K562 (cell line): ENCODE measurements around the gene STAT4. TPM values are rescaled to one million over a fixed set of nuclear protein-coding genes. Genes with fewer than 3 reads are reported as not detected.

Experiments
- ATAC-seq: fragments of 200-7000 bp; cut with Tn5 transposase; 3 replicates; pipeline ENCODE4 v1.9.1; 2020; ENCODE audit warnings: moderate library complexity
- BruUV-seq: library from RNA; stranded (reverse); fragments of 400-500 nt; replicated peaks from 2 replicates; lab custom pipeline; 2021; lab: Mats Ljungman, UMichigan
- CTCF ChIA-PET: fragments of 300-600 bp; formaldehyde crosslinking; extraction: SDS; loops from one replicate; lab custom pipeline; 2021; ENCODE audit warnings: low intra/inter-chr PET ratio; lab: Yijun Ruan, JAX
- POLR2A ChIA-PET: fragments of 300-600, 350-650 bp; sonication (Branson Sonifier 250); formaldehyde crosslinking; extraction: SDS; loops from one replicate; lab custom pipeline; 2021; ENCODE audit warnings: antibody characterized with exemption, inconsistent platforms; lab: Yijun Ruan, JAX
- DNase-seq, 4 experiments: peaks; one replicate each; pipeline versions ENCODE4 v3.0.0 to v3.0.0-alpha.2; 2011 to 2018; ENCODE audit warnings: low spot score in 3 of 4, mixed read lengths in 3 of 4; ENCODE audit errors: extremely low read depth in 1 of 4
- FAIRE-seq: peaks from 2 replicates; lab custom pipeline; 2011; peaks lifted over from hg19 to GRCh38; lab: Jason Lieb, UNC
- H2AFZ ChIP-seq: 2 replicates; pipeline ENCODE4 v1.6.0; 2011; ENCODE audit warnings: low read depth, low read length, control low read depth, inconsistent platforms
- H3K27ac ChIP-seq: fragments of 200-600 bp; 3 replicates; pipeline ENCODE4 v1.8.0; 2011; ENCODE audit warnings: low read depth, mild to moderate bottlenecking, control low read depth, inconsistent platforms, low read length, moderate library complexity, mixed read lengths; ENCODE audit errors: extremely low read depth
- H3K27me3 ChIP-seq, 2 experiments: fragments of 300-600 bp in 1 of 2; 2 replicates in 1 of 2; 3 replicates in 1 of 2; pipeline versions ENCODE4 v1.6.0 to v1.8.0; 2011; ENCODE audit warnings: inconsistent platforms in 2 of 2, low read length in 2 of 2, mild to moderate bottlenecking in 1 of 2, mixed read lengths in 1 of 2, moderate library complexity in 1 of 2; ENCODE audit not compliant: control insufficient read depth in 2 of 2, insufficient read depth in 2 of 2
- H3K36me3 ChIP-seq: fragments of 300-600 bp; 3 replicates; pipeline ENCODE4 v1.8.0; 2011; ENCODE audit warnings: mild to moderate bottlenecking, low read length, inconsistent platforms; ENCODE audit not compliant: control insufficient read depth, insufficient read depth
- H3K4me1 ChIP-seq, 2 experiments: fragments of 200-600 bp in 1 of 2; replicated peaks in 1 of 2; 2 replicates in 1 of 2; 3 replicates in 1 of 2; pipeline versions ENCODE4 v1.5.1 to v1.8.0; 2011; ENCODE audit warnings: inconsistent platforms in 2 of 2, low read length in 2 of 2, mild to moderate bottlenecking in 1 of 2, mixed read lengths in 1 of 2, moderate library complexity in 1 of 2; ENCODE audit not compliant: control insufficient read depth in 2 of 2, insufficient read depth in 2 of 2
- H3K4me2 ChIP-seq: 2 replicates; pipeline ENCODE4 v1.6.1; 2011; ENCODE audit warnings: low read length, control low read depth, inconsistent platforms, mixed read lengths; ENCODE audit not compliant: insufficient read depth
- H3K4me3 ChIP-seq: fragments of 200-600 bp; sonication (generic), shearing (Covaris generic); 2 replicates; pipeline ENCODE4 v1.5.1; 2016; ENCODE audit warnings: control low read depth, inconsistent platforms
- H3K79me2 ChIP-seq: fragments of 200-600 bp; 3 replicates; pipeline ENCODE4 v1.8.0; 2011; ENCODE audit warnings: low read length, inconsistent platforms; ENCODE audit not compliant: control insufficient read depth, insufficient read depth
- H3K9ac ChIP-seq, 2 experiments: 2 replicates each; pipeline versions ENCODE4 v1.6.0 to v1.6.1; 2011; ENCODE audit warnings: low read depth in 2 of 2, low read length in 2 of 2, control low read depth in 1 of 2, inconsistent platforms in 1 of 2, mild to moderate bottlenecking in 1 of 2, mixed read lengths in 1 of 2; ENCODE audit not compliant: insufficient read depth in 1 of 2
- H3K9me1 ChIP-seq: one replicate; pipeline ENCODE4 v1.6.0; 2011; ENCODE audit warnings: inconsistent platforms, mild to moderate bottlenecking, low read length, moderate library complexity; ENCODE audit not compliant: control insufficient read depth, insufficient read depth
- H3K9me3 ChIP-seq: replicated peaks from 2 replicates; pipeline ENCODE4 v1.5.1; 2011; ENCODE audit warnings: low read depth, low read length, inconsistent platforms; ENCODE audit not compliant: control insufficient read depth, insufficient read depth
- H4K20me1 ChIP-seq: replicated peaks from 2 replicates; pipeline ENCODE4 v1.6.1; 2011; ENCODE audit warnings: low read length, inconsistent platforms, mixed read lengths; ENCODE audit not compliant: control insufficient read depth, insufficient read depth
- AFF4 ChIP-seq: sonication (generic); formaldehyde crosslinking; IDR thresholded peaks from 2 replicates; pipeline ENCODE4 v1.8.0; 2023; ENCODE audit warnings: mild to moderate bottlenecking, missing genetic modification reagents
- CGGBP1 ChIP-seq: fragments of 250-450 bp; sonication (Bioruptor Pico); IDR thresholded peaks from 2 replicates; pipeline ENCODE4 v1.9.0; 2021; ENCODE audit warnings: mild to moderate bottlenecking
- ETS2 ChIP-seq: IDR thresholded peaks from 2 replicates; pipeline ENCODE4 v1.6.1; 2016; ENCODE audit warnings: borderline replicate concordance, missing genetic modification characterization, mild to moderate bottlenecking, moderate library complexity, missing compliant biosample characterization; ENCODE audit not compliant: poor library complexity, severe bottlenecking
- ETV1 ChIP-seq: fragments of 450-650 bp; conservative IDR thresholded peaks from 2 replicates; pipeline ENCODE4 v1.6.1; 2016; ENCODE audit warnings: missing genetic modification characterization, control low read depth, low read depth, missing compliant biosample characterization
- MECOM ChIP-seq: fragments of 250-450 bp; sonication (Bioruptor Pico); IDR thresholded peaks from 2 replicates; pipeline ENCODE4 v1.8.0; 2022; ENCODE audit warnings: inconsistent platforms
- NR2C2 ChIP-seq, 2 experiments: fragments of 200-800 bp in 1 of 2; sonication (Bioruptor generic) in 1 of 2; sonication (generic) in 1 of 2; formaldehyde crosslinking in 1 of 2; IDR thresholded peaks; 2 replicates each; pipeline versions ENCODE4 v1.6.1 to v1.8.0; 2016 to 2022; ENCODE audit warnings: mild to moderate bottlenecking in 1 of 2, missing compliant biosample characterization in 1 of 2, missing genetic modification characterization in 1 of 2, missing genetic modification reagents in 1 of 2
- PHTF2 ChIP-seq: fragments of 250-450 bp; sonication (Bioruptor Pico); IDR thresholded peaks from 2 replicates; pipeline ENCODE4 v1.5.0; 2021; ENCODE audit warnings: mild to moderate bottlenecking
- SIRT6 ChIP-seq: IDR thresholded peaks from one replicate; pipeline ENCODE4 v1.6.1; 2012; ENCODE audit warnings: low read depth, mild to moderate bottlenecking, control low read depth, inconsistent platforms, low read length, moderate library complexity
- TBP ChIP-seq: optimal IDR thresholded peaks from 2 replicates; pipeline ENCODE3; 2011; ENCODE audit warnings: low read depth, low read length, improper control_type of control experiment
- ZNF518B ChIP-seq: fragments of 250-450 bp; sonication (Bioruptor Pico); IDR thresholded peaks from 2 replicates; pipeline ENCODE4 v1.5.0; 2021; ENCODE audit warnings: mild to moderate bottlenecking, moderate library complexity
- WGBS: fragments of 100-300 bp; shearing (Covaris generic); methylation state at CpG from one replicate; pipeline ENCODE4 v1.1.6; 2016; ENCODE audit warnings: low coverage, mixed read lengths; ENCODE audit not compliant: insufficient coverage; ENCODE audit errors: missing lambda C conversion rate; 5-methylcytosine and 5-hydroxymethylcytosine counted together
- in situ Hi-C: fragments of 300-500 bp; cut with MboI; formaldehyde crosslinking; loops from 4 replicates; pipeline ENCODE4 v1.15.0; 2018; ENCODE audit warnings: inconsistent platforms, mixed read lengths
- intact Hi-C: fragments of 100-400 bp; cut with micrococcal nuclease; formaldehyde crosslinking; loops from 2 replicates; pipeline ENCODE4 v1.14.2; 2022
- polyA plus RNA-seq, 8 experiments: library from polyadenylated mRNA; depleted of rRNA in 4 of 8; stranded (reverse) in 5 of 8; unstranded in 3 of 8; fragments of >200 nt; fragmentation: Nextera tagmentation in 2 of 8; fragmentation: Illumina TruSeq in 1 of 8; extraction: Ambion mirVana in 2 of 8; extraction: Trizol in 1 of 8; gene quantifications; 2 replicates each; pipeline versions ENCODE4 v1.2.1 to v1.2.3, GENCODE V29; 2011 to 2014; ENCODE audit warnings: inconsistent platforms in 1 of 8, missing spikeins in 1 of 8
- total RNA-seq, 7 experiments: library from RNA; depleted of rRNA in 6 of 7; stranded (reverse); fragments of >200 nt in 6 of 7; fragmentation: Illumina TruSeq in 2 of 7; extraction: Trizol in 2 of 7; gene quantifications; 2 replicates each; pipeline versions ENCODE4 v1.2.1 to v1.2.3, GENCODE V29; 2011 to 2021; ENCODE audit warnings: low replicate concordance in 1 of 7
- TF ChIP-seq, protein P1 (sequence below): fragments of 250-450 bp; sonication (Bioruptor Pico); IDR thresholded peaks from 2 replicates; pipeline ENCODE4 v1.8.0; 2022; ENCODE audit warnings: moderate library complexity, mild to moderate bottlenecking, inconsistent platforms

Gene STAT4
- total and polyA plus RNA-seq, 9 of the 15 experiments (the other 6 are each of a cell fraction or from before 2014, with no cell fraction given): 0.01 to 0.06 (median 0.03) TPM; not detected in 6

- TF ChIP-seq ETV1 (tag): no peak
- no peak for TF ChIP-seq MECOM (CRISPR knock-in tag)
Observed at GRCh38 chr2:191061381-191061980, 89.3 kb downstream of the STAT4 start (continued).

DNA sequence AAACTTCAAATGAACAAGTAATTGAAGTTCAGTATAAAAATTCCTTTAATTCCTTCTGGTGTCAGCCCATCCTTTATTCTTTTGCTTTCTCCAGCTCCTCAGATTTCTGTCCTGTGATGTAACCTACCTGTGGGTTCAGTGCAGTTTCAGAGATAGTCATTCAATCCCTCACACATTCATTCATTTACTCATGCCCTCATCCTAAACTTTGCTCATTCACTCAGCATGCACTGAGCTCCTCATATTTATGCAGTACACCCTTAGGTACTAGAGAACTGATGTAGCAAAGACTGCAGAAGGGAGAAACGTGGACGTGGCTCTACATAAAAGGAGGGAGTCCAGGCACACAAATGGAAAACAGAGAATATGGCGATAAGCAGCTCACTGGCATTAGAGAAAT is 91.5 kb downstream of the STAT4 start:
- ATAC-seq (no peak), FAIRE-seq (no peak), DNase-seq (no peak)
- H2AFZ ChIP-seq: no peak overlapping the region
- H3K36me3 ChIP-seq: no peaks in the 10 kb centered on the region
- H3K9me3 ChIP-seq: no peaks in the 10 kb centered on the region
- H3K4me1 ChIP-seq: no peaks in the 10 kb centered on the region
- no peak overlapping the region for H3K4me2 ChIP-seq
- intact Hi-C loops: no loop called here
- H4K20me1 ChIP-seq: no peaks in the 10 kb centered on the region
- ChIA-PET POLR2A (interaction anchor here (0.6 kb wide), 1 partner anchor 17 kb away, joined by 3 read pairs; no protein-coding TSS in a partner anchor), CTCF (no interaction called here)
- H3K4me3 ChIP-seq: no peak overlapping the region
- H3K79me2 ChIP-seq: no peaks in the 10 kb centered on the region
- 0 out of 5 replicates have a peak, but pooled peaks cover 0 to 2% of the 10 kb centered on the region in 2 experiments for H3K27me3 ChIP-seq
- H3K9me1 ChIP-seq: no peaks in the 10 kb centered on the region
- no peak overlapping the region for H3K27ac ChIP-seq
- no TSS peak for BruUV-seq
- no peak overlapping the region for H3K9ac ChIP-seq
- 0% methylated on average over 3 of the region's 3 CpGs for WGBS
- in situ Hi-C loops: no loop called here
- TF ChIP-seq NR2C2 (CRISPR knock-in tag; IDR thresholded peaks at IDR 0.05) (no peak), NR2C2 (tag; IDR thresholded peaks at IDR 0.05) (no peak), ZNF518B (CRISPR knock-in tag) (no peak), SIRT6 (no peak), PHTF2 (no peak), CGGBP1 (CRISPR knock-in tag) (no peak), ETS2 (no peak), TBP (no peak), AFF4 (CRISPR knock-in tag) (no peak)
- TF ChIP-seq, protein P1, sequence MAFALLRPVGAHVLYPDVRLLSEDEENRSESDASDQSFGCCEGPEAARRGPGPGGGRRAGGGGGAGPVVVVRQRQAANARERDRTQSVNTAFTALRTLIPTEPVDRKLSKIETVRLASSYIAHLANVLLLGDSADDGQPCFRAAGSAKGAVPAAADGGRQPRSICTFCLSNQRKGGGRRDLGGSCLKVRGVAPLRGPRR (CRISPR knock-in tag): no peak
